Activated T-helper 9 cell treated with anti-CD3 and anti-CD28 coated beads, Interleukin-2, amount 50 U/mL, for 16 hours (primary cell): ENCODE measurements around the gene ARHGEF10L.

ENCODE experiments used
- DNase-seq: peaks from one replicate; pipeline ENCODE4 v3.0.0-alpha.2; 2020; ENCODE audit warnings: low read depth

ARHGEF10L gene

GRCh38 chr1:17710889-17711576, 171.5 kb downstream of the ARHGEF10L start:
- DNase-seq, result no peak

DNA sequence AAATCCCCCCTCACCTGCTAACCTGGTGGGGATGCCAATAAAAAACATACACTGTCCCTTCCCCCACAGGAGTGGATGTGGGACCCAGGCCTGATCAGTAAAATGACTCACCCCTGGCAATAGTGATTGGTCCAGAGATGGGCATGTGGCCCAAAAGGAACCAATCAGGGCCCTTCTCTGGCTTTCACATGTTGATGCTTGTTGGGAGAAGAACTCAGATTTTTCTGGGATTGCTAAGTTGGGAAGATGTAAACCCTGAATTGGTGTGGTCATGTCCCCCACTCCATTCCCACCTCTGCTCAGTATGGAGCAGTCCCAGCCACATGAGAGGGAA, 172.0 kb downstream of the ARHGEF10L start:
- DNase-seq, result no peak

DNA sequence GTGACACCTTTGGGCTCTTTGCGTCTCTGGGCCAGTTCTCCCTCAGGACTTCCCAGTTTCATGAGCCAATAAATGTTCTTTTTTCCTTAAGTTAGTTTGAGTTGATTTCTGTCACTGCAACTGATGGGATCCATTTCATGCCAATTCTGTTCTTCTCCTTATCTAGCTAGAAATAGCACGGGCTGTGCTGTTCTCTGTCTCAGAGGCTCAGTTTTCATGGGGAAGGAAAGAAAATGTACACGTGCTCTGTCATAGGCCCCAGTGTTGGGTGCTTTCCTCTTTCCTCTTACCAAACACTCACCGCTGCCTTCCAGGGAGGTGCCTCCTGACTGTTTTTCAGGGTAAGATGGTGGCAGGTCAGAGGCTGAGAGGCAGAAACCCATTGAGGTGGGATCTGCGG, 172.4 kb downstream of the ARHGEF10L start:
- DNase-seq, result no peak

DNA sequence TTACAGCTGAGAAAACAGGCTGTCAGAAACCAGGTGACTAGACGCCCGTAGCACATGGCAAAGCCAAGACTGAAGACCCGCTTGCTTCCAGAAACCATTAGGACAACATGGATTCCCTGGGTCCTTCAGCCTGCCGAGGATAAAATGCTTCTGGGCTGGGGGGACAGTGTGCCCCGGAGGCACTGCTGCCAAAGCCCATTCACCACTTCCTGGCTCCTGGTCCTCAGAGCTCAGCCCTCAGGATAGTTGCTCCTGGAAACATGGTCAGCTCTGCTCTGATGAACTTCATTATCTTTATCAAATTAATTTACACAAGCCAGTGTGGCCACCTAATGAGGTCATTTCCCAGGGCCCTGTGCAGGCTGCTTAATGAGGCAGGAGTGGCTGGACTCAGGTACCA, 174.5 kb downstream of the ARHGEF10L start:
- no peak for DNase-seq

GRCh38 chr1:17717594-17718535, 178.4 kb downstream of the ARHGEF10L start:
- DNase-seq, result no peak

GRCh38 chr1:17719874-17720273, 180.4 kb downstream of the ARHGEF10L start:
- no peak for DNase-seq

GRCh38 chr1:17721444-17721843, 181.9 kb downstream of the ARHGEF10L start:
- no peak for DNase-seq

- no peak for DNase-seq
Observed at GRCh38 chr1:17723684-17724083, 184.2 kb downstream of the ARHGEF10L start.

DNA sequence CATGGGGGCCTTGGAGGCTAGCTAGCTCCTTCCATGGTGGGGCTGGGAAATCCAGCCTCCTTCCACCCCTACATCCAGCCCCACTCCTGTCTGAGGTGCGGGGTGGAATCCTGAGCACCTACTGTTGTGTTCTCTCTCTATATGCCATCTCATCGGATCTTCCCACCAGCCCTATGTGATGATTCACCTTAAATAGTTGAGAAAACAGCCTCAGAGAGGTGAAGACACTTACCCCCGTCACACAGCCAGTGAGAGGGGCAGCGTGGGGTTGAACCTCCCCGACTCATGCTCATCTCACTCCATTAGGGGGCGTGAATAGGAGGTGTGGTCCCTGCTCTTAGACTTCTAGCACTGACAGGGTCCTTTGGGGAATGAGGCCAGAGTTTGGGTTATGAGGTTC, 184.7 kb downstream of the ARHGEF10L start:
- DNase-seq, result no peak

GRCh38 chr1:17725084-17725719, 185.7 kb downstream of the ARHGEF10L start:
- no peak for DNase-seq

DNA sequence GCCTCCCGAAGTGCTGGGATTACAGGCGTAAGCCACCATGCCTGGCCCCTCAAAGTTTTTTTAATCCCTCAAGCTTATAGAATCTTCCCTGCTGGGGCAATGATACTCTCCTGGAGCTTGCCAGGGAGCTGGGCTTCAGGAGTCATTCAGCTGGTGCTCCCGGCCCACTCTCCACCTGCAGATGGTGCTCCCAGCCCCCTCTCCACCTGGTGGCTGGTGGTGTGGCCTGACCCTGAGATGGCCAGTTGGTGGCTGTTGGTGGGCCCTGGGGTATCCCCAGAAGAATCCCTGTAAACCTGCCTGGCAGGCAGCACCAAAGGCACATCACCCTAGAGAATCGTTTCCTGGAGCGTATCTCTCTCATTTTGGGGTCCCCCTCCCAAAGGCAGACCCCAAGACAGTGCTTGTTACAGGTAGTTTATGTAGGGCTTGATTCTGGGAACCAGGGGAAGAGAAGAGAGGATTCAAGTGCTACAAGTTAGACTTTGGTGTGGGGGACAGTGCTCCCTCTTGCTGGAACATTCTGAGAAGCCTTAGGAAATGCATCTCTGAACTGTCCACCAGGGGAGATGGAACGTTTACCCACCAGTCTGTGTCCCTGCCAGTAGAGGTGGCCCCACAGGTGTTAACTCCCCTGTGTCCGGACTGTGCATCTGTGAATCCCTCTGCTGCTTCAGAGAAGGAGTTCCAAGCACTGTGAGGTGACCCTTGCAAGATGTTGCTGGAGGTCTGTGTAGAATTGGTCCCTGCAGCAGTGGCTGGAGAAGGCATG, 186.5 kb downstream of the ARHGEF10L start:
- no peak for DNase-seq

GRCh38 chr1:17728123-17728712, 188.7 kb downstream of the ARHGEF10L start:
- no peak for DNase-seq

GRCh38 chr1:17729248-17729647, 189.8 kb downstream of the ARHGEF10L start:
- no peak for DNase-seq

DNA sequence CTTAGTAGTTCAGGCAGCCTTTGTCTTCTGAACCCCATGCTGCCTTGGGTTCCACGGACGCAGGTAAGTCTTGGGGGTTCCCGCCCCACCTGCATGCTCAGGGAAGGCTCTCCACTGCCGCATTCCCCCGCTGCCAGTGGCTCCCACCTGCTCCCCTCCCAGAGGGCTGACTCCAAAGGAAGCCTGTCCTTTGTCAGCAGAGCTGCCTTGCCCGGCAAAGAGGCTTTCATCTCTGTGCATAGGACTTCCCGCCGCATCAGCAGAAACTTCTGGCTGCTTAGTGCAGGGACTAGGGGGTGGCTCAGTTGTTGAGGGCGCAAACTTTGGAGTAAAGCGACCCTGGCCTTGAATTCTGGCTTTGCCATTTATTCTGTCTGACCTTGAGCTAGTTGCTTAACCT, 190.4 kb downstream of the ARHGEF10L start:
- no peak for DNase-seq

DNA sequence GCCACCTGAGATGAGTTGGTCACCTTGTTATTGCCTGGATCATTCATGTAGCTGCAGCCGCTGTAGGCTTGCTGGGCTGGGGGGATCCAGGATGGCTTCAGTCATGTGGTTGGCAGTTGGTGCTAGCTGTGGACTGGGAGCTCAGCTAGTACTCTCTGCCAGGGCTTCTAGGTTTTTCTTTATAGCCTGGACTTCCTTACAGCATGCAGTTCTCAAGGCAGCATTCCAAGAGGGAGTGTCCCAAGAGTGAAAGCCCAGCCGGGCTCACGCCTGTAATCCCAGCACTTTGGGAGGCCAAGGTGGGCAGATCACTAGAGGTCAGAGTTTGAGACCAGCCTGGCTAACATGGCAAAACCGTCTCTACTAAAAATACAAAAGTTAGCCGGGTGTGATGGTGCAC, 192.0 kb downstream of the ARHGEF10L start:
- no peak for DNase-seq

- no peak for DNase-seq
Observed at GRCh38 chr1:17732475-17732874, 193.0 kb downstream of the ARHGEF10L start.

DNA sequence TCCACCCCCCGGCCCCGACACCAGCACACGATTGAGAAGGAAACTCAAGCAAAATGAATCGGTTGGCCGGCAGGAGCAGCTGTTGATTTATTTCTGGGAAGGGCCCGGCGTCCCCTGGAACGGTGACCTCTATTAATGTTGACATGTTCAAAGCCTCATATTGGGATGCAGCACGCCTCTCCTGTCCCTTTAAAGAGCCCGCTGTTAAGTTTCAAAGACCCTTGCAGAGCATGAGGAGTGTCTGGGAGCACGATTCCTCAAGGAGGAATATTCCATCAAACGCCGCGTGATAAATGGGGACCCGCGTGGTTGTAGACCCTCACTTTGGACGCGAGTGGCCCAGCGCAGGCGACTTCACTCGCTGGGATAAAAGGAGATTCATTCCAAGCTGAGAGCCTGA, 194.2 kb downstream of the ARHGEF10L start:
- no peak for DNase-seq

DNA sequence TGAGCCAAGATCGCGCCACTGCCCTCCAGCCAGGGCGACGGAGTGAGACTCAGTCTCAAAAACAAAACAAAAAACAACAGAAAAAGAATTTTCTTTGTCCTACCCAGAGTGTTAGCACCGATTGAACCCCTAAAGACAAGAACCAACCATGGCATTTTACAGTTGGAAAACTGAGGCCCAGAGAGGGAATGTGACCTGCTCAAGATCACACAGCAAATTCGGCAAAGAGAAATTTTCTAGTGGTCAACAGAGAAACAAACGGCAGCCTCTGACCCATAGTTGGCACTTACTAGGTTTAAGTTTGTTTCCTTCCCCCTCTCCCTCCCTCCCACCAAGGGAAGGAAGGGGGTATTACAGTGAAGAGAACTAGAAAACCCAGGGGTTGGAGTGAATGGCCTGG, 195.1 kb downstream of the ARHGEF10L start:
- no peak for DNase-seq

DNA sequence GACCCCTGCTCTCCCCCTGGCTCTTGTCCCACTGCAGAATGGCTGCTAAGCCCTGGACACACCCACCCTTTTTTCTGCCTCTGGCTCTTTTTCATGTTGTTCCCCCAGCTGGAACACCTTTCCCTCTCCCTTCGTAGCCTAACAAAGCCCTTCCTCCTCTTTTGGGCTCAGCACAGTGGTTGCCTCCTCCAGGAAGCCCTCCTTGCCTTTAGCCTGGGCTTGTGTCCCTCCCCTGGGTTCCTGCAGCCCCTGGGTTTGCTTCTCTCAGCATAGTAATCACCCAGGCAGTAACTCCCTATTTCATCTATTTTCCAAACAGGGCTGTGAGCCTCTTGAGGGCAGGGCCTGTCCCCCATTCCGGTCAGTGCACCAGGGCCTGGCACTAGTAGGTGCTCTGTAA, 195.8 kb downstream of the ARHGEF10L start:
- no peak for DNase-seq

DNA sequence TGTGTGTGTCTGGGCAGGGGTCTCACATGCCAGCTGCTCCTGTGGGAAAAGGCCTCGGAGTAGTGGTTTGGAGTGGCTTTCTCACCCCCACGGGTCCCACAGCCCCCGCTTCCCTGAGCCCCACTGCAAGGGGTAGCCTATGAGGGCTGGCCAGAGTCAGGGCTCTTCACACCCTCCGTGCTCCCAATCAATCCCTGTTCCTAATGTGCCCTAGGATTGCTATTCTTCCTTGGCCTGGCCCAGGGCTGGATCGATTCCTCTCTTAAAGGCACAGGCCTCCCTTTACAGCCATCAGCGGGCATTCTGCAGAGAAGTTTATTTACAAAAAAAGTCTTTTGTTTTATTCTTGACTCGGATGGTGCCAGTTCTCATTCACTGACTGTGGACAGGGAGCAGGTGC, 196.3 kb downstream of the ARHGEF10L start:
- DNase-seq, result no peak

- no peak for DNase-seq
Observed at GRCh38 chr1:17736625-17737024, 197.1 kb downstream of the ARHGEF10L start.

GRCh38 chr1:17739050-17739449, 199.6 kb downstream of the ARHGEF10L start:
- DNase-seq, result no peak
